GM23248 (cell line): ENCODE measurements around the gene SLC6A2. TPM values are rescaled to one million over a fixed set of nuclear protein-coding genes. Genes with fewer than 3 reads are reported as not detected.
A peak's percentile ranks its signal among the peaks of the same experiment; 100 is the strongest.
"Not testable (repeated sequence)": the region's sequence is repeated elsewhere in the genome, so short reads cannot be mapped to it uniquely, and the experiment has no call there.

Experiments
- DNase-seq: peaks from one replicate; pipeline ENCODE4 v3.0.0-alpha.2; 2015
- H2AFZ ChIP-seq: fragments of 200-600 bp; sonication (generic); 2 replicates; pipeline ENCODE4 v1.6.1; 2016; ENCODE audit warnings: antibody characterized with exemption
- H3F3A ChIP-seq: fragments of 200-600 bp; sonication (generic); 2 replicates; pipeline ENCODE4 v1.6.1; 2016; ENCODE audit warnings: mild to moderate bottlenecking, antibody characterized with exemption, mixed run types; ENCODE audit not compliant: insufficient read depth
- H3K27ac ChIP-seq: fragments of 200-600 bp; sonication (generic); 2 replicates; pipeline ENCODE4 v1.5.1; 2016; ENCODE audit warnings: mild to moderate bottlenecking
- H3K27me3 ChIP-seq: fragments of 200-600 bp; sonication (generic); replicated peaks from 2 replicates; pipeline ENCODE4 v1.6.1; 2016; ENCODE audit warnings: mild to moderate bottlenecking; ENCODE audit not compliant: insufficient read depth
- H3K36me3 ChIP-seq: fragments of 200-600 bp; sonication (generic); 2 replicates; pipeline ENCODE4 v1.6.1; 2016; ENCODE audit warnings: low read depth, mild to moderate bottlenecking
- H3K4me1 ChIP-seq: fragments of 200-600 bp; sonication (generic); 2 replicates; pipeline ENCODE4 v1.6.1; 2016; ENCODE audit warnings: mild to moderate bottlenecking; ENCODE audit not compliant: insufficient read depth
- H3K4me2 ChIP-seq: fragments of 200-600 bp; sonication (generic); one replicate; pipeline ENCODE4 v1.6.1; 2016; ENCODE audit warnings: mild to moderate bottlenecking; ENCODE audit not compliant: unreplicated experiment
- H3K4me3 ChIP-seq: fragments of 200-600 bp; sonication (generic); 2 replicates; pipeline ENCODE4 v1.5.1; 2016; ENCODE audit warnings: mild to moderate bottlenecking
- H3K79me2 ChIP-seq: fragments of 200-600 bp; sonication (generic); 2 replicates; pipeline ENCODE4 v1.6.1; 2016; ENCODE audit warnings: mild to moderate bottlenecking; ENCODE audit not compliant: insufficient read depth
- H3K9ac ChIP-seq: fragments of 200-600 bp; sonication (generic); 2 replicates; pipeline ENCODE4 v1.6.1; 2016; ENCODE audit warnings: mild to moderate bottlenecking
- H3K9me2 ChIP-seq: fragments of 200-600 bp; sonication (generic); 2 replicates; pipeline ENCODE4 v1.6.1; 2016; ENCODE audit warnings: mixed run types, mild to moderate bottlenecking, moderate library complexity; ENCODE audit not compliant: insufficient read depth
- H3K9me3 ChIP-seq: fragments of 200-600 bp; sonication (generic); one replicate; pipeline ENCODE4 v1.6.1; 2017; ENCODE audit warnings: low read depth
- H4K20me1 ChIP-seq: fragments of 200-600 bp; sonication (generic); 2 replicates; pipeline ENCODE4 v1.6.0; 2016; ENCODE audit not compliant: insufficient read depth
- EZH2 ChIP-seq: fragments of 200-600 bp; sonication (generic); IDR thresholded peaks from 2 replicates; pipeline ENCODE4 v1.6.1; 2018; ENCODE audit warnings: antibody characterized with exemption, mild to moderate bottlenecking; ENCODE audit not compliant: insufficient read depth, poor library complexity, severe bottlenecking
- EZH2phosphoT487 ChIP-seq: fragments of 200-600 bp; sonication (generic); IDR thresholded peaks from 2 replicates; pipeline ENCODE4 v1.6.1; 2018; ENCODE audit warnings: antibody characterized with exemption, moderate library complexity, mild to moderate bottlenecking, low read depth; ENCODE audit not compliant: insufficient read depth
- WGBS, 2 experiments: methylation state at CpG; one replicate each; pipeline ENCODE4 v1.1.6; 2015 to 2017; ENCODE audit warnings: low lambda C conversion rate in 2 of 2, low coverage in 1 of 2; ENCODE audit errors: missing lambda C conversion rate in 2 of 2; 5-methylcytosine and 5-hydroxymethylcytosine counted together
- in situ Hi-C: fragments of 300-500 bp; cut with MboI; formaldehyde crosslinking; loops from 2 replicates; pipeline ENCODE4 v1.15.0; 2020
- polyA plus RNA-seq: library from polyadenylated mRNA; unstranded; fragments of >200 nt; fragmentation: Nextera tagmentation; extraction: Ambion mirVana; gene quantifications from 2 replicates; pipeline ENCODE4 v1.2.1, GENCODE V29; 2016
- total RNA-seq: library from RNA; depleted of rRNA; stranded (reverse); fragments of >200 nt; shearing (Covaris generic); gene quantifications from 2 replicates; pipeline ENCODE4 v1.2.3, GENCODE V29; 2014; rRNA removed

The SLC6A2 gene
- total RNA-seq (not detected in 2 replicates), polyA plus RNA-seq (not detected in 2 replicates)

DNA sequence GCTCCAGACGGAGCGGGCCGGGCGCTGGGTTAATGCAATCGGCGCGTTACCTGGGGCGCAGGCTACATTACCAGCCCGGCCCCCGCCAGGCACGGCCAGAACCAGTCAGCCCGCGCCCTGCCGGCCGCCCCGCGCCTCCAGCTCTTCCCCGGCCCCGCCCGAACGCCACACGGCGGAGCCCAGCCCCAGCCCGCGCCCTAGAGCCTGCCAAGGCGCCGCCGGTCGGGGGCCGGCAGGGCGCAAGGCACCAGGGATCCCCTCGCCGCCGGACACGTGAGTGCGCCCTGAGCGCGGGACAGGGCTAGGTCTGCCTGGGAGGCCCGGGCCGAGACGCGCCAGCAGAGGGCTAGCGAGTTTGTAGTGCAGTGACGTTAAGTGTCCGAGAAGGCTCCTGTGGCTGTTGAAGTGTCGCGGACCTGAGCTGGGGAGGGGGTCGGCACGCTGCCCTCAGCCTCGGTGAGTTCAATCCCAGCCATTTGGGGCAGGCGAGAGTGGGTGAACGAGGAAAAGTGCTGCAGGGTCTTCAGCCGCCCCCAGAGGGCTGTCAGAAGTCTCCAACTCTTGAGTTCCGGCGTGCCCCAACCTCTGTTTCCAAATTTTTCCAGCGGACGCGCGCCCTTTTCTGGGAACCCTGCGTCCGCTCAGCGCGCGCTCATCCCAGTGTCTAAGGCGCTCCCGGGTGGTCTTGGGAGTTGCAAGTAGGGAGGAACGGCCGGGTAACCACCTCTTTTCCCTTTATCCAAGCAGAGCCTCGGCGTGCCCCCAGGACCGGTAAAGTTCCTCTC lies at the start of gene SLC6A2:
TSS of gene SLC6A2 (plus strand) at position 92 of the 785 bp plus-strand sequence. CDS start 707 bp downstream, outside the sequence.
- H3K36me3 ChIP-seq: no peaks in the 10 kb centered on the region
- in situ Hi-C loops: no loop called here
- no peaks in the 10 kb centered on the region for H3K9me3 ChIP-seq
- no peaks in the 10 kb centered on the region for H3K4me1 ChIP-seq
- peaks cover 49% of the 10 kb centered on the region for H3K27me3 ChIP-seq
- H3F3A ChIP-seq: no peaks in the 10 kb centered on the region
- no peak within 1 kb of the TSS for H2AFZ ChIP-seq
- TF ChIP-seq EZH2 (no peak), EZH2phosphoT487 (no peak)
- H3K9ac ChIP-seq: no peak within 1 kb of the TSS
- no peaks in the 10 kb centered on the region for H3K79me2 ChIP-seq
- no peaks in the 10 kb centered on the region for H4K20me1 ChIP-seq
- H3K9me2 ChIP-seq: no peaks in the 10 kb centered on the region
- no peak within 1 kb of the TSS for H3K27ac ChIP-seq
- peak; percentile 28 for DNase-seq
- no peak within 1 kb of the TSS for H3K4me2 ChIP-seq
- 3% methylated on average over 45 to 56 of the region's 71 CpGs for WGBS, 2 experiments
- H3K4me3 ChIP-seq: no peak within 1 kb of the TSS

DNA sequence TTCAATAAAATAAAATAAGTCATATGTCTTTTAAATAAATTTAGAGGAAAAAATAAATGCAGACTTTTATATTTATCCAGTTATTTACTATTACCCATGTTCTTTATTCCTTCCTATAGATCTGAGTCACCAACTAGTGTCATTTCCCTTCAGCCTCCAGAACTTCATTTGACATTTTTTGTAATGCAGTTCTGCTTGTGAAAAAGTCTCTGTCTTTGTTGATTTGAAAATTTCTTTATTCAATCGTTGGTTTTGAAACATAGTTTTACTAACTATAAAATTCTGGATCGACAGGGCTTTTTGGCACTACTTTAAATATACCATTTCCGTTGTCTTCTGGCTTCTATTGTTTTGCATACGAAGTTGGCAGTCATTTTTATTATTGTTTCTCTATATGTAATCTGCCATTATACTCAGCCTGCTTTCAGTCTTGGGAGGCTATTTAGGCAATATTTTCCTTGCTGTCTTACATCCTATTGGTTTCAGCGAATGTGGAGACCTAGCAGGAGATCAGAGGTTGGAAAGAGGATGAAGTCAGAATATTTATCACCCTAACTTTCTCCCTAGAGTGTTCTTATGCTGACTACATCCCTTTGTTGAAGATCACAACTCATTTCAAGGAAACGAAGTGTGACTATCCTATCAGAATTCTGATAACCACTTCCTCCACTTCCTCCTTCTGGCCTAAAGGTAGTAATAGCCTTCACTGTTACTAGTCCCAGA lies 42.0 kb upstream of the SLC6A2 start:
- no peaks in the 10 kb centered on the region for H3F3A ChIP-seq
- no peaks in the 10 kb centered on the region for H3K9me3 ChIP-seq
- H3K79me2 ChIP-seq: no peaks in the 10 kb centered on the region
- no peak overlapping the region for H3K27ac ChIP-seq
- in situ Hi-C loops: no loop called here
- H2AFZ ChIP-seq: no peak overlapping the region
- no peaks in the 10 kb centered on the region for H3K9me2 ChIP-seq
- 54 to 57% methylated on average over 6 of the region's 6 CpGs for WGBS, 2 experiments
- H3K36me3 ChIP-seq: no peaks in the 10 kb centered on the region
- no peak for TF ChIP-seq EZH2phosphoT487
- TF ChIP-seq EZH2: no peak
- no peaks in the 10 kb centered on the region for H3K27me3 ChIP-seq
- DNase-seq: no peak
- no peaks in the 10 kb centered on the region for H3K4me1 ChIP-seq
- H3K9ac ChIP-seq: no peak overlapping the region
- no peak overlapping the region for H3K4me3 ChIP-seq
- no peak overlapping the region for H3K4me2 ChIP-seq
- H4K20me1 ChIP-seq: no peaks in the 10 kb centered on the region

DNA sequence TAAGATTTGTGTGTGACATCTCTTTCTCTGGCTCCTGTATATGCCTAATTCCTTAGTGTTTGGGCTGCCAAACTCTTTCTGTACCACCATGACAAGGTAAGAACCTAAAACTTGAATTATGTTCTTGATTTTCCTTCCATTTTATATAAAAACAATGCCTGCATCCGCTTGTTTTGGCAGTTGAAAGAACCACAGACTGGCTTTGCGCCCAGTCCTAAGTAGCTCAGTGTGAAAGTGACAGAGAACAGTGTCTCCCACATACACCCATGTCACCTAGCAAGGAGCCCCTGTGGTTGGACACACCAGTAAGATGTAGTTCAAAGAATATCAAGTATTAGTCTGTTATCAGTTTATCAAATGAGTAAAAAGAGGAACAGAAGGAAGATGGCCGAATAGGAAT lies 40.7 kb upstream of the SLC6A2 start:
- H3K79me2 ChIP-seq: no peaks in the 10 kb centered on the region
- no peaks in the 10 kb centered on the region for H3K36me3 ChIP-seq
- TF ChIP-seq EZH2phosphoT487 (no peak), EZH2 (no peak)
- no peak overlapping the region for H3K27ac ChIP-seq
- no peak overlapping the region for H2AFZ ChIP-seq
- no peak overlapping the region for H3K9ac ChIP-seq
- WGBS, 2 experiments: 53 to 60% methylated on average over 3 of the region's 3 CpGs
- no peaks in the 10 kb centered on the region for H3K9me2 ChIP-seq
- H3K4me1 ChIP-seq: no peaks in the 10 kb centered on the region
- H3K4me3 ChIP-seq: no peak overlapping the region
- H3K27me3 ChIP-seq: no peaks in the 10 kb centered on the region
- no peaks in the 10 kb centered on the region for H3K9me3 ChIP-seq
- no peak overlapping the region for H3K4me2 ChIP-seq
- in situ Hi-C loops: no loop called here
- no peaks in the 10 kb centered on the region for H3F3A ChIP-seq
- H4K20me1 ChIP-seq: no peaks in the 10 kb centered on the region
- DNase-seq: no peak

DNA sequence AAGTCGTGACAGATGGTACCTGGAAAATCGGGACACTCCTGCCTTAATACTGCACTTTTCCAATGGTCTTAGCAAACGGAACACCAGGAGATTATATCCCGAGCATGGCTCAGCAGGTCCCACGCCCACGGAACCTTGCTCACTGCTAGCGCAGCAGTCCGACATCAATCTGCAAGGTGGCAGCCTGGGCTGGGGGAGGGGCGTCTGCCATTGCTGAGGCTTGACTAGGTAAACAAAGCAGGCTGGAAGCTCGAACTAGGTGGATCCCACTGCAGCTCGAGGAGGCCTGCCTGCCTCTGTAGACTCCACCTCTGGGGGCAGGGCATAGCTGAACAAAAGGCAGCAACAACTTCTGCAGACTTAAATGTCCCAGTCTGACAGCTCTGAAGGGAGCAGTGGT lies 40.1 kb upstream of the SLC6A2 start:
- H4K20me1 ChIP-seq, H3K36me3 ChIP-seq, DNase-seq, H3K9ac ChIP-seq, H2AFZ ChIP-seq, H3K79me2 ChIP-seq, H3K4me2 ChIP-seq, H3K4me1 ChIP-seq, H3K27ac ChIP-seq, in situ Hi-C loops, H3K9me2 ChIP-seq, H3K27me3 ChIP-seq, H3K4me3 ChIP-seq, H3K9me3 ChIP-seq, H3F3A ChIP-seq: not testable (repeated sequence)
- 58% methylated on average over 11 of the region's 11 CpGs for WGBS, 2 experiments
